GM21576 (cell line): ENCODE data around the gene REEP6.
"Not testable (repeated sequence)": the region's sequence is repeated elsewhere in the genome, so short reads cannot be mapped to it uniquely, and the experiment has no call there.

Experiments used
- ATAC-seq: cut with Tn5 transposase; IDR thresholded peaks from one replicate; pipeline ENCODE4 v1.9.1; 2021; ENCODE audit warnings: mild to moderate bottlenecking, moderate library complexity; ENCODE audit not compliant: unreplicated experiment

The REEP6 gene

DNA sequence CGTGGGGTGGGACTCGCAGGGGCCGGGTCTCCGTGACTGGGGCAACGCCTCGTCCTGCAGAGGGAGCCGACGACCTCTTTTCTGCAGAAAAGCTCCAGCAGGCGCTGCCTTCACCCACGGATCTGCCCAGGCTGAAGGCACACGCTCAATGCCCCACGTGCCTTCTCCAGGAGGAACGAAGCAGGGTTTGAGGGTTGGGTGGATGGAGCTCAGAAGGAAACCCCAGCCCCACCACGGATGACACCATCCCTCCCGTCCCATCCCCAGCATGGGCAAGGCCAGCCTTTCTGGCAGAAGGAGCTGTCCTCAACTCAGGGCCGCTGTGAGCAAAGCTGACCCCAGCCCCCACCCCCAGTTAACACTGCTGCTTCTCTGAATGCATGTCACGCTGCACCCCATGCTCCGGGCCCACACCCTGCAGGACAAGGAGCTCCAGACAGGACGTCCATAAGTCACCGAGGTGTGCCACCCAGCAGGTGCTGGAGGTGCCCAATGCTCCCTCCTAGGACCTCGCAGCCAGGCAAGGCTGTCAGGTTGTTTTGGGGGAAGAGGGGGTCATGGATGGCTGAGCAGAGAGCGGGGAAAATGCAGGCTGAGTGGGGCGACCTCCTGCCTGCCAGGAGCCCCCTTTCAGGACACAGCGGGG, 19.3 kb upstream of the REEP6 start:
- no peak for ATAC-seq

DNA sequence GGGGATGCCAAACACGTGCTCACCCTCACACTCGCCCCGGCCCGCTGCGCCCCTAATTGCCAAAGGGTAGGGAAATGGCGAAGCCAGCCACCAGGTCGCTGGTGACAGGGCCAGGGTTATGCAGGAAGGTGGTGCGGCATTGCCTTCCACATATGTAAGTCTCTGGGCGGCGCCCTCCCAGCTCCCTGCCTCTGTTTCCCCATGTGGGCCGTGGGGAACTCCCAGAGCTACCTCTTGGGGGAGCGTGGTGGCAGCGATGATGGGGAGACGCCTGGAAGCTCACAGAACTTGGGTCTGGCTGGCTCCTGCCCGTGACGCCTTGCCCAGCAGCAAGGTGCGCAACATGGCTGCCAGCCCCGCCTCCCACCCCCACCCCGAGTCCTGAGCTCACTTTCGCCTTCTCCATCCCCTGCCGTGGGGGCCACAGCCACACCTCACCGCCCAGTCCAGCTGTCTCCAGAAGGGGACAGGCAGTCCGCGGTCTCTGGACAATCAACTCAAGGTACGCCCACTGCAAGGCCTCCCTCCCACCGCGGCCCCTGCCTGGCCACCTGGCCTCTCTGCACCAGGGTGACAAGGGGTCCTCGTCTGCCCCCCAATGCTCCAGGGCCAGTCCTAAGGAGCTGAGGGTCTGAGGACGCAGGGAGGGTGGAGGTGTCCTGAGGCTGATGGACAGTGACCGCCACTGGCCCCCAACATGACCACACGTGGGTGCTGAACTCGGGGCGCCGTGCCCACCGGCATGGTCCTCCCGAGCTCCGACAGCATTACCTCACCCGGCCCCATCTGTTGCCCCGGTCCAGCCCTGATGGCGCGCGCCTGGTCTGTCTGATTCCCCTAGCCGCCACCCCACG, 18.5 kb upstream of the REEP6 start:
- no peak for ATAC-seq

DNA sequence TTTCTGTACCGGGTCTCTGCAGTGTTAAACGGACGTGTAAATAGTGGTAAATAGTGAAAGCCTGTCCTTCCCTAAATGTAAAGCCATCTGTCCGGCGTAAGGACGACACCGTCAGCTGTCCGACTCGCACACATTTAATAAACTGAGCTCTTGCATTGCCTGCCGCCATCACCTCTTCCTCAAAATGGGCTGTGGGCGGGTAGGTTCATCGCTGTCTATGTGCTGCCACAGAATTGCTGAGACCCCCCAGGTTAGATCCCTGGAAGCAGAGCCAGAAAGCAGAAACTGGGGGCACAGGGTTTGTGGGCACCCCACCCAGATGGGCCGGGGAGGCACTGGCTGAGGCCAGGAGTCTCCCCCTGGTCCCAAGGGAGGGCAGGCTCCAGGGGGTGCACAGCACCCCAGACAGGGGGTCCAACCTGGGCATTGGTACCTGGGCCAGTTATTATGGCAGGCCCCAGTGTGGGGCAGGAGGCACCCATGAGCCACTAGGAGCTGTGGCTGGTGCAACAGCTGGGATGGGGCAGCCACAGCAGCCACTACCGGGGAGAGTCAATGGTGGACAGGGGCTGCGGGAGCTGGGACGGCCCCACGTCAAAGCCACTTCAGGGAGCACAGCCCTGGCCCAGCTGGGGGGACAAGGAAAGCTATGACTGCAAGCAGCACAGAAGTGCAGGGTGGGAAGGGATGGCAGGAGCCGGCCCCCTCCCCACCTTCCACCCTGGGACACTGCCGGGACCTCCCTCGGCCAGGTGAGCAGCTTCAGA, 17.7 kb upstream of the REEP6 start:
- no peak for ATAC-seq

GRCh38 chr19:1474011-1474764, 16.8 kb upstream of the REEP6 start:
- ATAC-seq, result no peak

DNA sequence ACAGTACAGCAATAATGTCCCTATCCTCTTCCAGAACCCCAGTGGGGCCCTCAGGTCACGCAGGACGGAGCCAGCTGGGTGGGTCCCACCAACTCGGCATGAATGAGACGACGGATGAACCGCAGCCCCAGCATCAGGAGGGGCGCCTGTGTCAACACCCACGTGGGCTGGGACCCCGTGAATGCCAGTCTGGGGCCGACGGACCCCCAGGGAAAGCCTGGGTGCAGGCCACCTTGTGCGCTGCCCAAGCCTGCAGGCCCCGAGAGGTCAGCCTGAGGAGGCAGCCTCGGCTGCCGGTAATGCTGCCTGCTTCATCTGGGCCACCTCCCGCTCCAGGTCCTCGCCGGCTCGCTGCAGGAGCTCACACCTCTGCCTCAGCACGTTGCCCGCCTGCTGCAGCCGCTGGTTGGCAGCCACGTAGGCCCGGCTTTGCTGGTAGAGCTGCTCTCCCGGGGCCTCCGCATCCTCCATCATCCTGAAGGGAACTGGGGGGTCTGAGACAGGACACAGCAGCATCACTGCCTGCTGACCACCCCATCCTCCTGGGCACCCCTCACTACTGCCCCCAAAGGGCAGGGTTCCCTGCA, 16.1 kb upstream of the REEP6 start:
- no peak for ATAC-seq

GRCh38 chr19:1475751-1476437, 15.1 kb upstream of the REEP6 start:
- ATAC-seq, result no peak

DNA sequence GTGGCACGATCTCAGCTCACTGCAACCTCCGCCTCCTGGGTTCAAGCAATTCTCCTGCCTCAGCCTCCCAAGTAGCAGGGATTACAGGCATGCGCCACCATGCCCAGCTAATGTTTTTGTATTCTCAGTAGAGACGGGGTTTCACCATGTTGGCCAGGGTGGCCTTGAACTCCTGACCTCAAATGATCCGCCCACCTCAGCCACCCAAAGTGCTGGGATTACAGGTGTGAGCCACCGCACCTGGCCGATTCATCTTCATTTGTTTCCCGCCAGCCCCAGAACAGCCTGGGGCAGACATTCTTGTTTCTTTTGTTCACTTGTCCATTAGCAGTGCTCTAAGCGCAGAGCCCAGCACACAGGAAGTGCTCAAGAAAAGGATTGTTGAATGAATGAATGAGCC, 13.9 kb upstream of the REEP6 start:
- not testable (repeated sequence) for ATAC-seq

GRCh38 chr19:1478934-1479707, 11.9 kb upstream of the REEP6 start, which contains the start of gene C19orf25:
C19orf25 (minus strand) TSS chr19:1479215; CDS start chr19:1478903, 312 bp downstream.
- ATAC-seq, result peak; percentile 73

DNA sequence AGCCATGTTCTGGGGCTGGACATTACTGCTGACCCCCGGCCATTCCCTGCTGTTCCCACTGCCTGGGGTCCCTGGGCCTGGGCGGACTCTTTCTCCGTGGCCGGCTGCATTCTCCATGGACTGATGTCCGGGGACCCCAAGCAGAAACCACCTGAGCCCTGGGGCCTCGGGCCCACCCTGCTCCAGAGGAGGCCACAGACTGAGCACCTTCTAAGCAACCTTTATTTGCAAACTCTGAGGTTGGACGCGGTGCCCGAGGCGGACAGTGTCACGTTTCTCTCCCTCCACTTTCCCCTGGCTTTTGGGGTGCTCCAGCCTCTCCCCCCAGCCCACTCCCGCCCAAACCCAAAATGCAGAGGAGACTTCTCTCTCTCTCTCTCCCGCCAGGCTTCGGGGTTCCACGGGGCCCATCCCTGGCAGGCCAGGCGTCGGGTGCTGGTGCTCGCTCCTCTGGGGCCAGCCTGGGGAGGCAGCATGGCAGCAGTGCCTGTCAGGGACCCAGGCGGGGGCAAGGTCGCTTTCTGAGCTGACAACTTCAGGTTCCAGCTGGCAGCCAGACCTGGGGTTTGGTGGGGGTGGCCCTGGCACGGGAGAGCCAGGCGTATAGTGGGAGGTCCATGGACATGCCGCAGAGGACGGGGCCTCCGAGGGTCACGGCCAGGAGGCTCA, 9.6 kb upstream of the REEP6 start:
- ATAC-seq, result no peak

DNA sequence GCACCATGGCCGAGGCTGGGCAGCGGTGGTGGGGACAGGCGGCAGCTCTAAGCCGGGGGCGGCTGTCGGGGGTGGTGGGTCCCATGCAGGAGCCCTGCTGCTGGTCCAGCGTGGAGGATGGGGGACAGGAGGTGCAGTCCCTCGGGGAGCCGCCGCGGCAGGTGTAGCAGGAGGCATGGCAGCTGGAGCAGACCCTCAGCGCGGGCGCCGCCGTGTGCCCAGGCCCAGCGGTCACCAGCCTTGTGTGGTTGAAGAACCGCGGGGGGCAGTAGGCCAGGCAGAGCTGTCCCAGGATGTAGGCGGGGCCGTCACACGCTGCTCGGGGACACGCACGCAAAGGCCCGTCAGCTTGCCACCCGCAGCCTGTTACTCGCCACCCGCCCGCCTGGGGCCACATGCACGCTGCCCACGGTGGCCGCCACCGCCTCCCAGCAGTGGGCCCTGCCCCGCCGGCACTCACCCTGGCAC, 9.1 kb upstream of the REEP6 start:
- no peak for ATAC-seq

- no peak for ATAC-seq
Measured at GRCh38 chr19:1482361-1483130, 8.4 kb upstream of the REEP6 start.

- no peak for ATAC-seq
Measured at GRCh38 chr19:1483131-1483978, 7.6 kb upstream of the REEP6 start.

DNA sequence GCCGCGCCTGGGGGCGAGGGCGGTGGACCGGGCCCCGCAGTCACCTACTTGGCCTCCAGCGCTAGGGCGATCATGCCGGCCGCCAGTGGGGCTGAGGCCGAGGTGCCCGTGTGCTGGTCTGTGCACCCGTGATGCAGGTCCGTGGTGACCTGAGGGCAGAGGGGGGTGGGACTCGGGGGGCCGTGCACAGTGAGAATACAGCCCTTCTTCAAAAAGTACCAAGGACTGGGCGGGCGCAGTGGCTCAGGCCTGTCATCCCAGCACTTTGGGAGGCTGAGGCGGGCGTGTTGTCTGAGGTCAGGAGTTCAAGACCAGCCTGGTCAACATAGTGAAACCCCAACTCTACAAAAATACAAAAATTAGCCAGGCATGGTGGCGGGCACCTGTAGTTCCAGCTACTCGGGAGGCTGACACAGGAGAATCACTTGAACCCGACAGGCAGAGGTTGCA, 7.0 kb upstream of the REEP6 start:
- no peak for ATAC-seq

- ATAC-seq, result no peak
Measured at GRCh38 chr19:1486720-1487575, 4.0 kb upstream of the REEP6 start.

- no peak for ATAC-seq
Measured at GRCh38 chr19:1487576-1488281, 3.3 kb upstream of the REEP6 start.
